H9 (cell line): ENCODE data around the gene SLC22A31. TPM values are rescaled to one million over a fixed set of nuclear protein-coding genes. Genes with fewer than 3 reads are reported as not detected.

Source experiments
- DNase-seq: peaks from one replicate; pipeline ENCODE4 v3.0.0-alpha.2; 2017
- H2AFZ ChIP-seq: one replicate; pipeline ENCODE4 v1.6.1; 2013; ENCODE audit warnings: mild to moderate bottlenecking, low read length, control low read depth, moderate library complexity
- H2AK5ac ChIP-seq: 2 replicates; pipeline ENCODE4 v1.6.1; 2013; ENCODE audit warnings: low read length, control low read depth, mixed read lengths; ENCODE audit not compliant: insufficient read length
- H2BK120ac ChIP-seq: one replicate; pipeline ENCODE4 v1.6.1; 2013; ENCODE audit warnings: low read depth, mild to moderate bottlenecking, low read length, control low read depth, inconsistent platforms; ENCODE audit not compliant: poor library complexity, severe bottlenecking
- H2BK12ac ChIP-seq: 2 replicates; pipeline ENCODE4 v1.6.1; 2013; ENCODE audit warnings: low read length, control low read depth, mixed read lengths, low read depth; ENCODE audit not compliant: insufficient read length
- H2BK15ac ChIP-seq: 2 replicates; pipeline ENCODE4 v1.6.1; 2013; ENCODE audit warnings: low read depth, low read length, control low read depth
- H2BK20ac ChIP-seq: one replicate; pipeline ENCODE4 v1.6.1; 2013; ENCODE audit warnings: low read depth, mild to moderate bottlenecking, low read length, control low read depth, inconsistent platforms; ENCODE audit not compliant: poor library complexity, severe bottlenecking
- H2BK5ac ChIP-seq: 2 replicates; pipeline ENCODE4 v1.6.1; 2013; ENCODE audit warnings: low read length, control low read depth, mixed read lengths; ENCODE audit not compliant: insufficient read length
- H3K14ac ChIP-seq: 2 replicates; pipeline ENCODE4 v1.6.1; 2013; ENCODE audit warnings: low read length, control low read depth; ENCODE audit not compliant: insufficient read depth
- H3K18ac ChIP-seq: 2 replicates; pipeline ENCODE4 v1.6.1; 2013; ENCODE audit warnings: low read depth, mild to moderate bottlenecking, mixed read lengths, low read length, control low read depth; ENCODE audit not compliant: insufficient read length
- H3K23ac ChIP-seq: 2 replicates; pipeline ENCODE4 v1.6.1; 2013; ENCODE audit warnings: low read length, control low read depth, mixed read lengths, low read depth; ENCODE audit not compliant: insufficient read length
- H3K23me2 ChIP-seq: 2 replicates; pipeline ENCODE4 v1.6.1; 2013; ENCODE audit warnings: low read depth, mild to moderate bottlenecking, mixed read lengths, low read length, control low read depth; ENCODE audit not compliant: insufficient read length, poor library complexity, severe bottlenecking
- H3K27ac ChIP-seq: 2 replicates; pipeline ENCODE4 v1.5.1; 2013; ENCODE audit warnings: low read length, control low read depth, mixed read lengths, low read depth; ENCODE audit not compliant: insufficient read length
- H3K27me3 ChIP-seq: 2 replicates; pipeline ENCODE4 v1.6.1; 2013; ENCODE audit warnings: low read length, control low read depth, inconsistent platforms; ENCODE audit not compliant: insufficient read depth
- H3K4ac ChIP-seq: 2 replicates; pipeline ENCODE4 v1.6.1; 2013; ENCODE audit warnings: low read depth, mild to moderate bottlenecking, control low read depth, inconsistent platforms, low read length, moderate library complexity
- H3K4me1 ChIP-seq: 2 replicates; pipeline ENCODE4 v1.6.1; 2013; ENCODE audit warnings: low read length, control low read depth, inconsistent platforms; ENCODE audit not compliant: insufficient read depth
- H3K4me2 ChIP-seq: 2 replicates; pipeline ENCODE4 v1.6.1; 2013; ENCODE audit warnings: low read length, control low read depth, mixed read lengths; ENCODE audit not compliant: insufficient read length, insufficient read depth
- H3K56ac ChIP-seq: 2 replicates; pipeline ENCODE4 v1.6.1; 2013; ENCODE audit warnings: low read depth, mild to moderate bottlenecking, mixed read lengths, low read length, control low read depth; ENCODE audit not compliant: insufficient read length
- H3K79me1 ChIP-seq: 2 replicates; pipeline ENCODE4 v1.6.1; 2013; ENCODE audit warnings: low read depth, mild to moderate bottlenecking, moderate library complexity, low read length, control low read depth, inconsistent platforms; ENCODE audit not compliant: insufficient read depth, poor library complexity, severe bottlenecking
- H3K79me2 ChIP-seq: 2 replicates; pipeline ENCODE4 v1.6.1; 2013; ENCODE audit warnings: low read length, control low read depth, inconsistent platforms; ENCODE audit not compliant: insufficient read depth
- H3K9ac ChIP-seq: 2 replicates; pipeline ENCODE4 v1.6.1; 2013; ENCODE audit warnings: low read length, control low read depth, mixed read lengths; ENCODE audit not compliant: insufficient read length; ENCODE audit errors: extremely low read depth
- H3K9me3 ChIP-seq: one replicate; pipeline ENCODE4 v1.6.1; 2013; ENCODE audit warnings: low read depth, low read length, inconsistent platforms; ENCODE audit not compliant: control insufficient read depth
- H3T11ph ChIP-seq: one replicate; pipeline ENCODE4 v1.6.1; 2013; ENCODE audit warnings: mild to moderate bottlenecking, low read length, control low read depth, inconsistent platforms
- H4K20me1 ChIP-seq: one replicate; pipeline ENCODE4 v1.6.1; 2013; ENCODE audit not compliant: control insufficient read depth, insufficient read length, insufficient read depth
- H4K5ac ChIP-seq: 2 replicates; pipeline ENCODE4 v1.6.1; 2013; ENCODE audit warnings: low read depth, mild to moderate bottlenecking, mixed read lengths, low read length, control low read depth; ENCODE audit not compliant: insufficient read length
- H4K8ac ChIP-seq: replicated peaks from 2 replicates; pipeline ENCODE4 v1.6.1; 2013; ENCODE audit warnings: low read length, control low read depth, mixed read lengths, low read depth; ENCODE audit not compliant: insufficient read length
- H4K91ac ChIP-seq: 2 replicates; pipeline ENCODE4 v1.6.1; 2013; ENCODE audit warnings: low read depth, mild to moderate bottlenecking, moderate library complexity, mixed read lengths, low read length, control low read depth; ENCODE audit not compliant: insufficient read length
- H3K27ac Mint-ChIP-seq, 3 experiments: 2 replicates in 2 of 3; 3 replicates in 1 of 3; pipeline ENCODE4 v1.8.0; 2020 to 2021; ENCODE audit warnings: mixed read lengths in 3 of 3, mild to moderate bottlenecking in 1 of 3, moderate library complexity in 1 of 3
- H3K27me3 Mint-ChIP-seq: 2 replicates; pipeline ENCODE4 v1.8.0; 2021; ENCODE audit warnings: low read depth, mild to moderate bottlenecking, moderate library complexity, mixed read lengths
- H3K36me3 Mint-ChIP-seq, 3 experiments: 2 replicates in 2 of 3; 3 replicates in 1 of 3; pipeline ENCODE4 v1.8.0; 2020 to 2021; ENCODE audit warnings: low read depth in 3 of 3, mixed read lengths in 3 of 3; ENCODE audit not compliant: insufficient read depth in 1 of 3
- H3K4me1 Mint-ChIP-seq, 2 experiments: 2 replicates each; pipeline ENCODE4 v1.8.0; 2020; ENCODE audit warnings: mixed read lengths in 2 of 2
- H3K4me3 Mint-ChIP-seq, 2 experiments: 2 replicates in 1 of 2; 3 replicates in 1 of 2; pipeline ENCODE4 v1.8.0; 2020 to 2021; ENCODE audit warnings: mild to moderate bottlenecking in 2 of 2, mixed read lengths in 2 of 2, moderate library complexity in 1 of 2
- H3K9me3 Mint-ChIP-seq, 2 experiments: 2 replicates in 1 of 2; 3 replicates in 1 of 2; pipeline ENCODE4 v1.8.0; 2020; ENCODE audit warnings: mild to moderate bottlenecking in 2 of 2, mixed read lengths in 2 of 2, moderate library complexity in 1 of 2
- CTCF ChIP-seq: fragments of 200-600 bp; sonication (generic); conservative IDR thresholded peaks from 3 replicates; pipeline ENCODE4 v1.8.0; 2021; ENCODE audit warnings: antibody characterized with exemption, mild to moderate bottlenecking
- WGBS: extraction: QIAGEN DNeasy Blood & Tissue Kit; methylation state at CpG from one replicate; pipeline ENCODE4 v1.1.7; 2013; ENCODE audit warnings: missing lambda C conversion rate, low lambda C conversion rate, mixed read lengths; ENCODE audit not compliant: insufficient read length; ENCODE audit errors: extremely low coverage; 5-methylcytosine and 5-hydroxymethylcytosine counted together
- total RNA-seq: library from RNA; stranded (reverse); gene quantifications from 2 replicates; pipeline ENCODE4 v1.2.1, GENCODE V29; 2021

Gene SLC22A31
- total RNA-seq, 1 experiment from 2014 or later = 7.7 TPM

- no peaks in the 10 kb centered on the region for H3K27me3 ChIP-seq
- H3K4me3 Mint-ChIP-seq = no peak overlapping the region
- H3K4ac ChIP-seq = no peak overlapping the region
- H4K5ac ChIP-seq = no peak overlapping the region
- no peak overlapping the region for H3K23ac ChIP-seq
- H3K79me1 ChIP-seq = no peaks in the 10 kb centered on the region
- no peak overlapping the region for H3K56ac ChIP-seq
- peaks cover 16% of the 10 kb centered on the region for H3K27me3 Mint-ChIP-seq
- H3K36me3 Mint-ChIP-seq = peaks cover 12 to 31% (median 26%) of the 10 kb centered on the region in 3 experiments
- no peaks in the 10 kb centered on the region for H4K20me1 ChIP-seq
- no peak overlapping the region for H2BK20ac ChIP-seq
- TF ChIP-seq CTCF = no peak
- no peaks in the 10 kb centered on the region for H3K4me1 ChIP-seq
- H3K27ac ChIP-seq = no peak overlapping the region
- no peaks in the 10 kb centered on the region for H3K23me2 ChIP-seq
- H2AK5ac ChIP-seq = no peak overlapping the region
- H3K4me2 ChIP-seq = no peak overlapping the region
- H3K4me1 Mint-ChIP-seq = no peaks in the 10 kb centered on the region
- no peak overlapping the region for H4K8ac ChIP-seq
- no peak overlapping the region for H3K14ac ChIP-seq
- no peak overlapping the region for H3T11ph ChIP-seq
- no peak overlapping the region for H3K18ac ChIP-seq
- no peak overlapping the region for H4K91ac ChIP-seq
- no peak overlapping the region for H2AFZ ChIP-seq
- no peak overlapping the region for H2BK120ac ChIP-seq
- H2BK15ac ChIP-seq = no peak overlapping the region
- H3K27ac Mint-ChIP-seq = no peak overlapping the region
- H3K9me3 Mint-ChIP-seq = peaks cover 18 to 27% of the 10 kb centered on the region in 2 experiments
- no peak overlapping the region for H2BK5ac ChIP-seq
- no peaks in the 10 kb centered on the region for H3K79me2 ChIP-seq
- DNase-seq = no peak
- no peak overlapping the region for H2BK12ac ChIP-seq
- H3K9ac ChIP-seq = no peak overlapping the region
- no CpG with 5 or more reads among the region's 19 CpGs for whole genome bisulfite sequencing
- peaks cover 14% of the 10 kb centered on the region for H3K9me3 ChIP-seq
Observed at GRCh38 chr16:89153848-89154271, 46.5 kb downstream of the SLC22A31 start.
